NCI-H2227 treated with DMSO at 0.1 percent for 48 hours (cell line): Measurements from ENCODE around the gene SYAP1.
"Not testable (repeated sequence)": the region's sequence is repeated elsewhere in the genome, so short reads cannot be mapped to it uniquely, and the experiment has no call there.

Source experiments
- DNase-seq: peaks from one replicate; lab custom pipeline; 2025; lab: John Stamatoyannopoulos, UW

SYAP1 gene

DNA sequence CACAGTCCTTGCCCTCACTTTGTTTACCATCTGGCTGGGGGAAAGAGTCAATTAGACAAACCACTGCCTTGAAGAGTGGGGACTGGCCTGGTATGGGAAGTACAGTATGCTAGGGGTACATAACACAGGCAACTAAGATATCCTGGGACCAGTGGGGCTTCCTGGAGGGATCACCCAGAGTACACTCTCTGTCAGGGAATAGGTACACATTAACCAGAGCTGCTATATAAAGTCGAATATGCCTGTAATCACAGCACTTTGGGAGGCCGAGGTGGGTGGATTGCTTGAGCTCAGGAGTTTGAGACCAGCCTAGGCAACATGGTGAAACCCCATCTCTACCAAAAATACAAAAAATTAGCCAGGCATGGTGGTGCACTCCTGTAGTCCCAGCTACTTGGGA is 60.4 kb downstream of the SYAP1 start:
- DNase-seq, result not testable (repeated sequence)

DNA sequence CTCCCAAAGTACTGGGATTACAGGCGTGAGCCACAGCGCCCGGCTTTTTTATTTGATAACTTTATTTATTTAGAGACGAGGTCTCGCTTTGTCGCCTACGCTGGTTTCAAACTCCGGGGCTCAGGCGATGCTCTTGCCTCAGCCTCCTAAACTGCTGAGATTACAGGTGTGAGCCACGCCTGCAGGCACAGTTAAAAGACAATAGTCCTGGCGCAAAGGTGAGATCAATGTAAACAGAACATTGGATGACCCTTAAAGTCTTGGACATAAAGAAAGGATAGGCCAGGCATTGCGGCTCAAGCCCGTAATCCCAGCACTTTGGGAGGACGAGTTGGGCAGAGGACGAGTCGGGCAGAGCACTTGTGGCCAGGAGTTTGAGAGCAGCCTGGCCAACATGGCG is 64.0 kb downstream of the SYAP1 start:
- DNase-seq, result no peak

GRCh38 chrX:16784440-16784839 is 65.0 kb downstream of the SYAP1 start:
- DNase-seq, result not testable (repeated sequence)

DNA sequence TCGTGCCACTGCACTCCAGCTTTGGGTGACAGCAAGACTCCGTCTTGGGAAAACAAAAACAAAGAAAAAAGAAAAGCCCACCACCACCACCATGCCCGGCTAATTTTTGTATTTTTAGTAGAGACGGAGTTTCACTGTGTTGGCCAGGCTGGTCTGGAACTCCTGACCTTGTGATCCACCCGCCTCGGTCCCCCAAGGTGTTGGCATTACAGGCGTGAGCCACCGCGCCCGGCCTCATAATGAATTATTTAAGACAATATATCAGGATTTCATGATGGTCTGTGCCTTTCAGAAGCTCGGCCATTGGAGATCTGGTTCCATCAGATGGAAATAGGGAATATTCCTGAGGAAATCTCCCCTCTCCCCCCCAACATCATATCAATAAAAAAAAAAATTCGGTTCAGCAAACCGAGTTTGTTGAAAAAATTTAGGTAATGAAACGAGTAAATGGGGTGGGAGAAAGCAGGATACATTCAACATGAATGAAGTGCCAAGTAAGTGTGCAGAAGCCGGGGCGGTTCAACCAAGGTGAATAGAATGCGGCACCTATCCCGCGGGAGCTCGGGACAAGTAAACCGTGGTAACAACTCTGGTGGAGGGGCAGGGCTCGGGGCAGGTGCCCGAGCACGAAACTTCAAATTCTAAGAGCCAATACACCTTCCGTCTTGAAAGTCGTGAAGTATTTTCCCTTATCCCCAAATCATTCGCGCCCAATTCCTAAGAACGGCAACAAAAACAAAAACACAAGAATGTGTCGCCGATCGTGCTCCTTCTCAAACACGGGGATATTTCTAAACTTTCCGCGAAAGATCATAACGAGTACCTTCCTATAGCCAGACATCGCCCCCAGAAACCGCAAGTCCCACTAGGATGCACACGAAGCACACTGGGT is 66.1 kb downstream of the SYAP1 start:
- DNase-seq, result peak; percentile 50

DNA sequence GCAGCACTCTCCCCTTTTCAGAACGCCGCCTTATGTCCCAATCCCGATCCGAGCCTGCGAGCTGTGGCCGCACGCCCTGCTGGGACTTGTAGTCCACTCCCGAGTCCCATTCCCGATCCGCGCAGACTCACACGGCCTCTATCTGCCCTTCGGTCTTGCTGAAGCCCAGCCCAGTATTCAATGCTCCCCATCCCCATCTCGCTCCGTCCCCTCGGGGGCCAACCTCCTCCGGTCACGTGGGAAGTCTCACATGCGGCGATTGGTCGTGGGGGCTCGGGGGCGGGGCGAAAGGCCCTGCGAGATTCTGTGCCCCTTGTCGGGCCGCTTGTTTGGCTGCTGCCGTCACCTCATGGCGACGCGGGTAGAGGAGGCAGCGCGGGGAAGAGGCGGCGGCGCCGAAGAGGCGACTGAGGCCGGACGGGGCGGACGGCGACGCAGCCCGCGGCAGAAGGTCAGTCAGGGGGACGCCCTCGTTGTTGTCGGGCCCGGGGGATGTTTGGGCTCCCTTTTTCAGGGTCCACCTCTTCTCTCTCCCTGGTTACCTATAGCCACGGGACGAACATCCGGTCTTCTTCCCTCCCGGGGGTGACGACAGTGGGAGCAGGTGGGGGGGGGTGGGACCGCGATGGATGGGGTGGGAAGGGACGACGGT is 66.9 kb downstream of the SYAP1 start, which contains the start of gene TXLNG:
TXLNG (plus strand) TSS at position 328 of the 652 bp plus-strand sequence; CDS start at position 350, 22 bp downstream.
- peak; percentile 99 for DNase-seq

DNA sequence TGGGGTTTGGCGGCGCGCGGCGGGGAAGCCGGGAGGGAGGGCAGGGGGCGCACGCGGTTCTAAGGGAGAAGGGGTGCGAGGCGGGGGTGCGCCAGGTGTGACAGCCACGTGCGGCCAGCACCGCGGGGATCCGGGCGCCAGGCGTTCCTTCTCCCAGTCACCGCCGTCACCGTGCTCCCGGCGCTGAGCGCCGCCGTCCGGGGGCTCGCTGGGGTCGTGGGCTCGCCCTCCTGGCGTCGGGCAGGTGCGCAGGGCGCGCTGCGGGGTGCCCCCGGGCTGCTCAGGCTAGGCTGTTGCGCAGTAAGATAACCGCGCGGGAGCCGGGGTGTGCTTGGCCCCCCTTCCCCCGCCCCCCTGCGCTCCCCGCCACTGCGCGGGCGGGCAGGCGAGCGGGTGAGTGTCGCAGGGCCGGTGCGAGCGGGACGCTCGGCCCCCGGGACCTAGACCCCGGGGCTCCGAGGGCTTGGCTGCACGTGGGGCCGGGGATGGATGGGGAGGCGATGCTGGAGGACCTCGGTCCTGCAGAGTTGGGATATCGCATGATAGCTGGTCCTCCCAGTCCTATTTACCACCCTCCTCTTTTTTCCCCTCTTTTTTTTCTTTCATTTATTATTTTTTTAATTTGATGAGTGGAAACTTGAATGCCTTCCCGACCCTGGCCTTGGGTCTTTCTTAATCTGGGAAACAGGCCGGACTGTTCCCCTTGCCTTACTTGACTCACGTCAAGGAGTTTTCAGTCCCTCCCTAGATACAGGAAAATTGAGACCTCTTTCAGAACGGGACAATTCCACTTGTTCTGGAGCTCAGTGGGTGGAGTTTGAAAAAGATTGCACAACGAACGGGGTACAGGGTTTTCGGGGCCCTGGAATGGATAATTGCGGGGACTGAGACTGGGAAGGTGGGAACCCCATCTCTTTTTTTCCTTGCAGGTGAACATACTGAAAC is 67.7 kb downstream of the SYAP1 start:
- DNase-seq, result no peak

GRCh38 chrX:16788477-16788876 is 69.1 kb downstream of the SYAP1 start:
- DNase-seq, result no peak

DNA sequence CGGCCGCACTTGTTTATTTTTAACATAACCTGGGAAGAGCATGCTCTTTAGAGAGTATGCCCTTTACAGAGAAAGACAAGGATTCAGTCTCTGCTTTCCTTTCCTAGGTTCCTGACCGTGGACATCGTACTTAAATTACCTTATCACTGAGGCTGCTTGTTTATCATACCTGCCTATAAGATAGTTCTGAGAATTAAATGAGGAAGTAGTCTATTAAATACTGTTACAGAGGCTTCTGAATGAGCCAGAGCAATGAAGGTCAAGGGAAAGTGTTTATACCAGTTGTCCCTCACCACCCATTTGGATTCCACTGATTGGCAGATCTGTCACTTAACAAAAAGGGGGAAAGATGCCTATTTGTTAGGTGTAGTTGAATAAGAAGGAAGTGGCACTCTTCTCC is 76.9 kb downstream of the SYAP1 start:
- no peak for DNase-seq

GRCh38 chrX:16797358-16797757 is 77.9 kb downstream of the SYAP1 start:
- no peak for DNase-seq

GRCh38 chrX:16797841-16798240 is 78.4 kb downstream of the SYAP1 start:
- no peak for DNase-seq

DNA sequence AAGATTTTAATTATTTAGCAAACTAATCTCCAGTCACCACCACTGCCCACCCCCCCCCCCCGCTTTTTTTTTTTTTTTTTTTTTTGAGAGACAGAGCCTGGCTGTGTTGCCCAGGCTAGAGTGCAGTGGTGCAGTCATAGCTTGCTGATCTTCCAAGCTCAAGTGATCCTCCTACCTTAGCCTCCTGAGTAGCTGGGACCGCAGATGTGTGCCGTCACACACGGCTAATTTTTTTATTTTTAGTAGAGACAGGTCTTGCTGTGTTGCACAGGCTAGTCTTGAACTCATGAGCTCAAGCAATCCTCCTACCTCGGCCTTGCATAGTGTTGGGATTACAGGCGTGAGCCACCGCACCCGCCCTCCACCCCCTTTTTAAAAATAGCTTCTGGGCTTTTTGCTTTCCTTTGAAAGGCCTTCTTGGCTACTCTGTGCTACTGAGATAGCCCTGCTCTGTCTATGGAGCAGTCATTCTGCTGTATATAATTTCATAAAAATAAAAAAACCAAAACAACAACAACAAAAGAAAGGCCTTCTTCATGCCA is 85.6 kb downstream of the SYAP1 start:
- DNase-seq, result no peak

- no peak for DNase-seq
Observed at GRCh38 chrX:16807548-16807947, 88.1 kb downstream of the SYAP1 start.

- DNase-seq, result no peak
Observed at GRCh38 chrX:16807976-16808542, 88.6 kb downstream of the SYAP1 start.

DNA sequence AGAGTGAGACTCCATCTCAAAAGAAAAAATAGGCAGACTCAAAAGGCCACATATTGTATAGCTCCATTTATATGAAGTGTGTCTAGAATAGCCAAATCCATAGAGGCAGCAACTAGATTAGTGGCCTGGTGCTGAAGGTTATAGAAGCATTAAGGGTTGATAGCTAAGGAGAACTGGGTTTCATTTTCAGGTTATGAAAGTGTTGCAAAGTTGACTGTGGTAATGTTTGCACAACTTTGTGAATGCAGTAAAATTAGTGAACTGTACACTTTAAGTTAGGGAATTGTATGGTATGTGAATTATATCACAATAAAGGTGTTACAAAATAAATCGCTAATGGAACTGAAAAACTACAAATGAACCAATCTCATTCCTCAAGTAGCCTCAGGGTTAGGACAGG is 95.2 kb downstream of the SYAP1 start:
- no peak for DNase-seq
